ENCODE data around the gene KCNAB2. TPM values are rescaled to one million over a fixed set of nuclear protein-coding genes. Genes with fewer than 3 reads are reported as not detected.

The KCNAB2 gene
- total RNA-seq, 2 donors from 2014 or later: 210 to 232 TPM

DNA sequence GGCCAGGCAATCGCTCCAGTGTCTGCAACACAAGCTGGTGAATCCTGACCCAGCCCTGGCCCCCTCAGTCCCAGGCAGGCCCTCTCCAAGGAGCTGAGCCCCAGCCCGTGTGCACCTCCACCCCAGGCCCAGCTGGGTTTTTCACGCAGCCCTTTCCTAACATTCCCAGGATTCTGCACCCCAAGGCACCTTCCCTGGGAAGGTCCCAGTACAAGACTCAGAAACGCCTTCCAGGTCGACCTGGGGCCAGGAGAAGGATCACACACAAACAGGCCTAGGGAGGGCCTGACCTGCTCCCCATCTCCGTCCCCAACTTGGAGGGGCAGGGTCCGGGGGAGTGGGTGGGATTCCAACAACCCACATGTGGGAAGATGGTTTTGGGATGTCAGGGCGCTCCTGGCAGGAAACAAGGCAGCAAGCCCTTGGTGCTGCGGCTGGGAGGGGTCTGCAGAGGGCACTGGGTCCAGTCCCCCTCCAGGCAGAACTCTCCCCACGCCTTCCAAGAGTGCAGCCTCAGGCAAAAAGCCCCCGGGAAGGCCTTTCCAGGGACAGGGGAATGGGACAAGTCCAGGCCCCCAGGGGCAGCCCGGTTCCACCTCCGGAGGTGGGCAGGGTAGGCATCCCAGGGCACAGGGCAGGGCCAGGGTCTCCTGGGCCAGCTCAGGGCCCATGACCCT lies 58.3 kb downstream of the KCNAB2 start:
- ATAC-seq (replicated peaks in 1 of 2): peak; percentile 10 to 20
- no peak overlapping the region for H3K27ac Mint-ChIP-seq
- H3K9me3 Mint-ChIP-seq: peaks cover 0 to 3% of the 10 kb centered on the region in 2 donors
- H3K4me3 Mint-ChIP-seq: no peak overlapping the region
- H3K4me1 Mint-ChIP-seq (ENCODE audit: low read depth): no peaks in the 10 kb centered on the region
- no peaks in the 10 kb centered on the region for H3K36me3 Mint-ChIP-seq (ENCODE audit: insufficient read depth in 2 of 2)
- peaks cover 22% of the 10 kb centered on the region for H3K27me3 Mint-ChIP-seq (ENCODE audit: low read depth)
- DNase-seq: no peak

DNA sequence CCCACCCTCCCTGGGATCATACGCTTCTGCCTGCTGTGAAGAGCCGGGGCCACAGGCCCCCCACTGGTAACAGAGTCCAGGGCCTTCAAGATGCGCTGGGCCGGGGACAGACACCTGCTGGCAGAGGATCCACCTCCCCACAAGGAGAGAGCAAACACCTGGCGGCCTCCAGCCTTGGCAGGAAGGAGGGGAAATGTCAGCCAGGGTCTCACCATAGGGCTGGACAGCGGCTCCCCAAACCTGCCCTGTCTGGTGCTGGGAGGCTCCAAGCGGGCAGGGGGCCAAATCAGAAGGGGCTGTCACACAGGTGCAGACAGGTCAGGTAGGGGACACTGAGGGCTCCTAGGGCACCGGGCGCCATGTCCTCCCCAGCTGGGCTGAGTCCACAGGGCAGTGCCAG lies 58.9 kb downstream of the KCNAB2 start:
- no peak for DNase-seq
- Mint-ChIP-seq H3K4me3 (no peak overlapping the region), H3K27me3 (ENCODE audit: low read depth) (peaks cover 23% of the 10 kb centered on the region), H3K27ac (no peak overlapping the region), H3K36me3 (ENCODE audit: insufficient read depth in 2 of 2) (no peaks in the 10 kb centered on the region), H3K9me3 (peaks cover 0 to 3% of the 10 kb centered on the region in 2 donors), H3K4me1 (ENCODE audit: low read depth) (no peaks in the 10 kb centered on the region)
- peak in 1 of 2 donors; percentile 4 for ATAC-seq (replicated peaks in 1 of 2)

DNA sequence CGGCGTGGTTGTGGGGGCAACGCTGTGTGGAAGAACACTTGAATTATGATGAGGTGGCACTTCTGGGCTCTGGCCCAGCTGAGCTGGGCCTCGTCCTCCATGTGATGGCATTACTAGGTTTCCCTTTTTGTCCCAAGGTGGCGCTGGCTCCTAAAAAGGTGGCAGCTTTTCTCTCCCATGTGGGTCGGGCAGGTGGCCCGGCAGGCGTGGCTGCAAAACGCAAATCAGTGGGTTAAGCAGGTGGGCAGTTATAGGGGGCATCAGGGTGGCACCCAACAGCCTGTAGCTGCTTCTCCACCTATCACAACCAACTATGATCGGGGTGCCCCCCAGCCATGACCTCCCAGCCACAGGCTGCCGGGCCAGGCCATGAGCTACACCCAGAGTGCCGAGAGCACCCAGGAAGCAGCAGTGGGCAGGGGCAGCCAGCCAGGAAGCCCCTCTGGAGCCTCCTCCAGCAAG lies 59.6 kb downstream of the KCNAB2 start:
- no peak overlapping the region for H3K27ac Mint-ChIP-seq
- H3K4me3 Mint-ChIP-seq: no peak overlapping the region
- ATAC-seq (replicated peaks in 1 of 2) (no peak), DNase-seq (no peak)
- peaks cover 23% of the 10 kb centered on the region for H3K27me3 Mint-ChIP-seq (ENCODE audit: low read depth)
- peaks cover 0 to 3% of the 10 kb centered on the region in 2 donors for H3K9me3 Mint-ChIP-seq
- H3K4me1 Mint-ChIP-seq (ENCODE audit: low read depth): no peaks in the 10 kb centered on the region
- H3K36me3 Mint-ChIP-seq (ENCODE audit: insufficient read depth in 2 of 2): no peaks in the 10 kb centered on the region

DNA sequence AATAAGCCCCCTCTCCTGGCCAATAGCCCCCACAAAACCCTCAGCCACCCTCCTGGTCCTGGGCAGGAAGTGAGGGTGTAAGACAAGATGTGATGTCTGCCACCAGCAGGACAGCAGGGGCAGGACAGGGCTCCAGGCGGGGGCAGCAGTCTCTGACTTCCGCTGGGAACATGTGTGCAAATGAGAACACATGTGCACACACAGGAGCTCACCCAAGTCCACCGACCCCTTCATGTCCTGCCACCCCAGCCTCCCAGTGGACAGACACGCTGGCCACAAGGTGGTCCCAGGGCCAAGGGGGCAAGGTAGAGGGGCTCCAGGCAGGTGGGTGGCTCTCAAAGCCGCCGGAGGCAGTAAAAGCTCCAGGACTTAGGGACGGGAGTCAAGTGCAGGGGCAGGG lies 60.1 kb downstream of the KCNAB2 start:
- H3K4me1 Mint-ChIP-seq (ENCODE audit: low read depth): no peaks in the 10 kb centered on the region
- H3K36me3 Mint-ChIP-seq (ENCODE audit: insufficient read depth in 2 of 2): no peaks in the 10 kb centered on the region
- peaks cover 0 to 3% of the 10 kb centered on the region in 2 donors for H3K9me3 Mint-ChIP-seq
- no peak overlapping the region for H3K4me3 Mint-ChIP-seq
- DNase-seq (no peak), ATAC-seq (replicated peaks in 1 of 2) (no peak)
- peaks cover 23% of the 10 kb centered on the region for H3K27me3 Mint-ChIP-seq (ENCODE audit: low read depth)
- no peak overlapping the region for H3K27ac Mint-ChIP-seq

DNA sequence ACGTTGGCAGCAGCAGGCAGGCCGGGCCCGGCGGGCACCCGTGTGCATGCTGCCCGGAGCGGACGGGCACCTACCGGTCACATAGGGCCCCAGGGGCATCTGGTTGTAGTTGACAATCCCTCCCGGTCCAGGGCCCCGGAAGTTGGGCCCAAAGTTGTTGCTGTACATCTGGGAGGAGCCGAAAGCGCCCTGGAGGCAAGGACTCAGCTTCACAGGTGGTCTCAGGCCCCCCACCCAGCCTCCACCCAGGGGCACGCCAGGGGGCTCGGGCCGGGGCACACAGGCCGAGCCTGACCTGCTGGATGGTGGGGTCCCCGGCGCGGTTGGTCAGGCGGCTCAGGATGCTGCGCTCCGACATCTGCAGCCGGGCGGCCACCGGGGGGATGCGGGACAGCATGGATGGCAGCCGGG lies 60.6 kb downstream of the KCNAB2 start:
- ATAC-seq (replicated peaks in 1 of 2) (no peak), DNase-seq (no peak)
- Mint-ChIP-seq H3K27me3 (ENCODE audit: low read depth) (peaks cover 23% of the 10 kb centered on the region), H3K4me3 (no peak overlapping the region), H3K27ac (no peak overlapping the region), H3K4me1 (ENCODE audit: low read depth) (no peaks in the 10 kb centered on the region), H3K9me3 (peaks cover 0 to 3% of the 10 kb centered on the region in 2 donors), H3K36me3 (ENCODE audit: insufficient read depth in 2 of 2) (no peaks in the 10 kb centered on the region)

DNA sequence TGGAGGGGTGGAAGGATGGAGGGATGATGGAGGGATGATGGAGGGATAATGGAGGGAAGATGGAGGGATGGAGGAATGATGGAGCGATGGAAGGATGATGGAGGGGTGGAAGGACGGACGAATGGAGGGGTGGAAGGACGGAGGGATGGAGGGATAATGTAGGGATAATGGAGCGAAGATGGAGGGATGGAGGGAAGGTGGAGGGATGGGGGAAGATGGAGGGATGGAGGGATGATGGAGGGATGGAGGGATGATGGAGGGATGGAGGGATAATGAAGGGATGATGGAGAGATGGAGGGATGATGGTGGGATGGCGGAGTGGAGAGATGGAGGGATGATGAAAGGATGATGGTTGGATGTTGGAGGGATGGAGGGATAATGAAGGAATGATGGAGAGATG lies 61.3 kb downstream of the KCNAB2 start:
- Mint-ChIP-seq H3K4me1 (ENCODE audit: low read depth) (no peaks in the 10 kb centered on the region), H3K9me3 (peaks cover 0 to 3% of the 10 kb centered on the region in 2 donors), H3K27me3 (ENCODE audit: low read depth) (peaks cover 23% of the 10 kb centered on the region), H3K27ac (peak overlapping the region; percentile 23), H3K36me3 (ENCODE audit: insufficient read depth in 2 of 2) (no peaks in the 10 kb centered on the region), H3K4me3 (no peak overlapping the region)
- ATAC-seq (replicated peaks in 1 of 2) (no peak), DNase-seq (no peak)

DNA sequence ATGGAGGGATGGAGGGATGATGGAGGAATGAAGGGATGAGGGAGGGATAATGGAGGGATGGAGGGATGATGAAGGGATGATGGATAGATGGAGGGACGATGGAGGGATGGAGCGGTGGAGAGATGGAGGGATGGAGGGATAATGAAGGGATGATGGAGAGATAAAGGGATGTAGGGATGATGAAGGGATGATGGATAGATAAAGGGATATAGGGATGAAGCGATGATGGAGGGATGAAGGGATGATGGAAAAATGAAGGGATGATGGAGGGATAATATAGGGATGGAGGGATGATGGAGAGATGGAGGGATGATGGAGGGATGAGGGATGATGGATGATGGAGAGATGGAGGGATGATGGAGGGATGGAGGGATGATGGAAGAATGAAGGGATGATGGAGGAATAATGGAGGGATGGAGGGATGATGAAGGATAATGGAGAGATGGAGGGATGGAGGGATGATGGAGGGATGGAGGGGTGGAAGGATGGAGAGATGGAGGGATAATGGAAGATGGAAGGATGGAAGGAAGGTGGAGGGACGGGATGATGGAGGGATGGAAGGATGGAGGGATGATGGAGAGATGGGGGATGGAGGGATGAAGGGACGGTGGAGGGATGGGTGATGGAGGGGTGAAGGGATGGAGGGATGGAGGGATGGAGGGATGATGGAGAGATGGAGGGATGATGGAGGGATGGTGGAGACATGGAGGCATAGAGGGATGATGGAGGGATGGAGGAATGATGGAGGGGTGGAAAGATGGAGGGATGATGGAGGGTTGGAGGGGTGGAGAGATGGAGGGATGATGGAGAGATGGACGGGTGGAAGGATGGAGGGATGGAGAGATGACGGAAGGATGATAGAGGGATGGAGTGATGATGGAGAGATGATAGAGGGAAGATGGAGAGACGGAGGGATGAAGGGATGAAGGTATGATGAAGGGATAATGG lies 62.0 kb downstream of the KCNAB2 start:
- no peaks in the 10 kb centered on the region for H3K36me3 Mint-ChIP-seq (ENCODE audit: insufficient read depth in 2 of 2)
- no peak overlapping the region for H3K4me3 Mint-ChIP-seq
- H3K27ac Mint-ChIP-seq: peak overlapping the region; percentile 23
- peaks cover 28% of the 10 kb centered on the region for H3K27me3 Mint-ChIP-seq (ENCODE audit: low read depth)
- H3K9me3 Mint-ChIP-seq: peaks cover 0 to 3% of the 10 kb centered on the region in 2 donors
- DNase-seq: no peak
- H3K4me1 Mint-ChIP-seq (ENCODE audit: low read depth): no peaks in the 10 kb centered on the region
- ATAC-seq (replicated peaks in 1 of 2): no peak

DNA sequence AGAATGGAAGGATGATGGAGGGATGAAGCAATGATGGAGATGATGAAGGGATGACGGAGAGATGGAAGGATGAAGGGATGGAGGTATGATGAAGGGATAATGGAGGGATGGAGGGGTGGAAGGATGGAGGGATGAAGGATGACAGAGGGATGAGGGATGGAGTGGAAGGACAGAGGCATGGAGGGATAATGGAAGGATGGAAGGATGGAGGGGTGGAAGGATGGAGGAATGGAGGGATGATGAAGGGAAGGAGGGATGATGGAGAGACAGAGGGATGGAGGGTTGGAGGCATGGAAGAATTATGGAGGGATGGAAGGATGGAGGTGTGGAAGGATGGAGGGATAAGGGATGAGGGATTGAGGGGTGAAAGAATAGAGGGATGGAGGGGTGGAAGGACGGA lies 62.8 kb downstream of the KCNAB2 start:
- Mint-ChIP-seq H3K4me1 (ENCODE audit: low read depth) (no peaks in the 10 kb centered on the region), H3K4me3 (no peak overlapping the region), H3K36me3 (ENCODE audit: insufficient read depth in 2 of 2) (no peaks in the 10 kb centered on the region), H3K9me3 (peaks cover 0 to 3% of the 10 kb centered on the region in 2 donors), H3K27me3 (ENCODE audit: low read depth) (peaks cover 28% of the 10 kb centered on the region), H3K27ac (peak overlapping the region; percentile 63)
- DNase-seq (no peak), ATAC-seq (replicated peaks in 1 of 2) (no peak)

DNA sequence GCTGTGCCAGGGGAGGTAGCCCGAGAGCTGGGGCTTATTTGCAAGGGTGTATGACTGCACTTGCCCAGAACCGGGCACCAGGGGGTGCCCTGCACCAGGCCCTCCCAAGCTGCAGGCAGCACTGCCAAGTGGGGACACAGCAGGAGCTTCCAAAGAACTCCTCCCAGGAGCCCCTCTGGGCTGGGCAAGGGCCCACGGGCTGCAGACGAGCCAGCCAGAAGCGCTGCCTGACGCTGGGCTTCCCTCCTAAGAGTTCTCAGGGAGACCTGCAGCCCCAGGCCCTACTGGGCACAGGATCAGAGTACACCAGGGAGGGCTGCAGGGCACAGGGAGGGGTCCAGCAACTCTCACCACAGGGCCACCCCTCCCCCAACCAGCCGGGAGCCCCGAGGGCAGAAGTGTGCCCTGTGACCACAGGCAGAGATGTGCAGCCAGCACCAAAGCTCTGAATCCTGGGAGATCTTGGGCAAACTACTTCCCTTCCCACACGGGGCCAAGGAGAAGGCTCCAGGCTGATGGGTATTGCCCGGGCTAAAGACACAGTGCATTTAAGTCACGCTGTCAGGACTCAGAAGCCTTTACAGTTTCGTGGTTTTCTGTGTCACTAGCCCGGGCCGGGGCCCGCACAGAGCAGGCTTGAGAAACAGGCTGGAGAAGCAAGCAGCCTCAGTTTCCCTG lies 63.4 kb downstream of the KCNAB2 start:
- peaks cover 28% of the 10 kb centered on the region for H3K27me3 Mint-ChIP-seq (ENCODE audit: low read depth)
- H3K4me3 Mint-ChIP-seq: no peak overlapping the region
- H3K27ac Mint-ChIP-seq: peak overlapping the region; percentile 63
- ATAC-seq (replicated peaks in 1 of 2): peak; percentile 67 to 70
- DNase-seq: peak; percentile 51 to 59
- H3K4me1 Mint-ChIP-seq (ENCODE audit: low read depth): no peaks in the 10 kb centered on the region
- H3K36me3 Mint-ChIP-seq (ENCODE audit: insufficient read depth in 2 of 2): no peaks in the 10 kb centered on the region
- H3K9me3 Mint-ChIP-seq: peaks cover 0 to 3% of the 10 kb centered on the region in 2 donors

DNA sequence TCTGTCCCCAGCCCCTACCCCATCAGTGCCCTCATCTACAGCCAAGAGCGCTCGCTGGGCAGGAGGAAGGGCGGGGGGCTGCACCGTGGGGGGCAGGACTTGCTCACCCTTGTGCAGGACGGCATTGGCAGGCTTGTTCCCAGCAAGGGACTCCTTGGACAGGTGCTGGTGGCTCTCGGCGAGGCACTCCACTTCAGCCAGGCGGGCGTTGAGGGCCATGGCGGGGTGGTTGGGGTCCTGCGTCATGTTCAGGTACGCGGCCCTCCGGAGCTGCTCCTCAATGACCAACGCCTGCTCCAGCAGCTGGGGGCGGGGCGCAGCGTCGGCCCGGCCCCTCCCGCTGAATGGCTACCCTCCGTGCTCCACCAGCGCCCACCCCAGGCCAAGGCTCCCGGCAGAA lies 64.0 kb downstream of the KCNAB2 start:
- H3K4me3 Mint-ChIP-seq: no peak overlapping the region
- no peaks in the 10 kb centered on the region for H3K36me3 Mint-ChIP-seq (ENCODE audit: insufficient read depth in 2 of 2)
- no peaks in the 10 kb centered on the region for H3K4me1 Mint-ChIP-seq (ENCODE audit: low read depth)
- H3K9me3 Mint-ChIP-seq: peaks cover 1 to 3% of the 10 kb centered on the region in 2 donors
- no peak for DNase-seq
- peaks cover 28% of the 10 kb centered on the region for H3K27me3 Mint-ChIP-seq (ENCODE audit: low read depth)
- no peak overlapping the region for H3K27ac Mint-ChIP-seq
- no peak for ATAC-seq (replicated peaks in 1 of 2)

DNA sequence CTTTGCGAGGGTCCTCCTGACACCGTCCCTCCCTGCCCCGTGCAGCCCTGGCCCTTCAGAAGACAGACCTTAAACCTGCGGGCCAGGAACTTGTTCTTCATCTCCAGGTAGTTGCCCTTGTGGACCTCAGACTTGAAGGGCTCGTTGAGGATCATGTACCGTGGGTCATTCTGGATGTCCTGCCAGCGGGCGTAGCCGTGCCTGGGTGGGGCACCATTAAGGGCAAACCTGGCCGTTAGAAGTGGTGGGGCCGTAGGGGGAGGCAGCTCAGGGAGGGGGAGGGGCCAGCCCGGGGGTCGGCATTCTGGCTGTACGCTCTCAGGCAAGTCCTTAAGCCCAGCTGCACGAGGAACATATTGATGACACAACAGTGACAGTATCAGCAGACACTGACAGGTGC lies 64.6 kb downstream of the KCNAB2 start:
- no peak for ATAC-seq (replicated peaks in 1 of 2)

DNA sequence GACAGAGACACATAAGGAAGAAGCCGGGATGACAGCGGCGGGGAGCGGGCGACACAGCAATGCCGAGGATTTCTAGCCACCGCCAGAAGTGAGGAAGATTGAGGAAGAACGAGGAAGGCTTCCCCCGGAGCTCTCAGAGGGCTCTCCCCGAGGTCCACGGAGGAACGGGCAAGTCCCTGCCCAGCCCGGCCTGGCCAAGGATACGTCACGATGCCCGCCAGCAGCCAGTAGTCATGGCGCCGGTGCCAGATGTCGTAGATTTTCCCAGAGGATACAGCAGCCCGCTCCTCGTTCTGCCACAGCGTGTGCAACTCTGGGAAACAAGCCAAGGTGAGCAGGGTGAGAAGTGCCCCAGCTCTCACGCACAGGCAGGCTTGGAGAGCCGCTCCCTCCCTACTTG lies 65.9 kb downstream of the KCNAB2 start:
- Mint-ChIP-seq H3K4me1 (ENCODE audit: low read depth) (no peaks in the 10 kb centered on the region), H3K36me3 (ENCODE audit: insufficient read depth in 2 of 2) (peaks cover 0 to 3% of the 10 kb centered on the region in 2 donors), H3K9me3 (peaks cover 1 to 3% of the 10 kb centered on the region in 2 donors)

More for the DNA sequence above, 64.6 kb downstream of the KCNAB2 start:
- Mint-ChIP-seq H3K36me3 (ENCODE audit: insufficient read depth in 2 of 2) (no peaks in the 10 kb centered on the region), H3K27ac (no peak overlapping the region), H3K4me3 (no peak overlapping the region), H3K4me1 (ENCODE audit: low read depth) (no peaks in the 10 kb centered on the region), H3K9me3 (peaks cover 1 to 3% of the 10 kb centered on the region in 2 donors), H3K27me3 (ENCODE audit: low read depth) (peaks cover 28% of the 10 kb centered on the region)
- no peak for DNase-seq

More for the DNA sequence above, 65.9 kb downstream of the KCNAB2 start:
- Mint-ChIP-seq H3K4me3 (no peak overlapping the region), H3K27me3 (ENCODE audit: low read depth) (peaks cover 28% of the 10 kb centered on the region), H3K27ac (no peak overlapping the region)
- ATAC-seq (replicated peaks in 1 of 2): no peak
- DNase-seq: no peak

Measured in activated T-cell treated with anti-CD3 and anti-CD28 coated beads, Interleukin-2, amount 50 U/mL, for 72 hours (primary cell).